Activated naive CD8-positive, alpha-beta T cell treated with anti-CD3 and anti-CD28 coated beads, Interleukin-2, amount 50 U/mL, for 16 hours (primary cell): ENCODE results near the gene C10orf105.

Source experiments
- DNase-seq: peaks from one replicate; pipeline ENCODE4 v3.0.0-alpha.2; 2020; ENCODE audit warnings: low read depth, low spot score

The C10orf105 gene

GRCh38 chr10:71698737-71699136 is 20.8 kb downstream of the C10orf105 start:
- DNase-seq: no peak

GRCh38 chr10:71697938-71698709 is 21.5 kb downstream of the C10orf105 start:
- peak; percentile 38 for DNase-seq

- DNase-seq: no peak
These were observed 22.8 kb downstream of the C10orf105 start for GRCh38 chr10:71696628-71697326.

- no peak for DNase-seq
These were observed 23.8 kb downstream of the C10orf105 start for GRCh38 chr10:71695502-71696476.

GRCh38 chr10:71694567-71694968 is 25.0 kb downstream of the C10orf105 start:
- DNase-seq: no peak

- no peak for DNase-seq
These were observed 25.5 kb downstream of the C10orf105 start for GRCh38 chr10:71694039-71694501.

- DNase-seq: no peak
These were observed 26.2 kb downstream of the C10orf105 start for GRCh38 chr10:71693377-71693776.

GRCh38 chr10:71692598-71693306 is 26.8 kb downstream of the C10orf105 start:
- no peak for DNase-seq

GRCh38 chr10:71691405-71691804 is 28.2 kb downstream of the C10orf105 start:
- DNase-seq: no peak

GRCh38 chr10:71690094-71690720 is 29.4 kb downstream of the C10orf105 start:
- DNase-seq: no peak

- no peak for DNase-seq
These were observed 31.3 kb downstream of the C10orf105 start for GRCh38 chr10:71688256-71688655.

- DNase-seq: no peak
These were observed 32.1 kb downstream of the C10orf105 start for GRCh38 chr10:71687480-71687879.

- no peak for DNase-seq
These were observed 32.5 kb downstream of the C10orf105 start for GRCh38 chr10:71687077-71687476.

GRCh38 chr10:71685554-71686232 is 33.9 kb downstream of the C10orf105 start:
- DNase-seq: no peak

- no peak for DNase-seq
These were observed 35.0 kb downstream of the C10orf105 start for GRCh38 chr10:71684356-71685173.

- no peak for DNase-seq
These were observed 36.3 kb downstream of the C10orf105 start for GRCh38 chr10:71683301-71683700.

GRCh38 chr10:71681977-71682376 is 37.6 kb downstream of the C10orf105 start:
- DNase-seq: no peak

GRCh38 chr10:71679425-71679824 is 40.2 kb downstream of the C10orf105 start:
- no peak for DNase-seq
